ENCODE results near the gene GNAL.
"Not testable (repeated sequence)": the region's sequence is repeated elsewhere in the genome, so short reads cannot be mapped to it uniquely, and the experiment has no call there.

The GNAL gene

DNA sequence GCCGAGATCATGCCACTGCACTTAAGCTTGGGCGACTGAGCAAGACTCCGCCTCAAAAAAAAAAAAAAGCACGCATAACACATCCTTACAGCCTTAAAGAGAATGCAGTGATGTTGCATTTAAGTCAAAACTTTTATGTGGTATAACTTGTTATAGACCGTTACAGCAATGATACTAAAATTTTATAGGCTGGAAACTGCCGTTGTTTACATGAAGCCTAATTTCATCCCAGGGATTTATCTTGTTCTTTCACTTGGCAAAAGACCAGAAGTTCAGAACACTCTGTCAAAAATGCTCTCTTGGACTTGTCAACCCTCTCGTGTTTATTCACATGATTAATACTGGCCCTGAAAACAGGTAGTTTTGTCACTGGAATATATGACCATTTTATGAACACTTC, 7.4 kb downstream of the GNAL start:
- Histone ChIP-seq H3K36me3 (no peaks in the 10 kb centered on the region), H3K4me3 (ENCODE audit: low read depth, low read length) (no peak overlapping the region), H3K27ac (no peak overlapping the region), H3K9me3 (ENCODE audit: severe bottlenecking) (no peaks in the 10 kb centered on the region), H3K27me3 (ENCODE audit: insufficient read depth, low read depth, severe bottlenecking) (no peaks in the 10 kb centered on the region)
- TF ChIP-seq, protein P1, sequence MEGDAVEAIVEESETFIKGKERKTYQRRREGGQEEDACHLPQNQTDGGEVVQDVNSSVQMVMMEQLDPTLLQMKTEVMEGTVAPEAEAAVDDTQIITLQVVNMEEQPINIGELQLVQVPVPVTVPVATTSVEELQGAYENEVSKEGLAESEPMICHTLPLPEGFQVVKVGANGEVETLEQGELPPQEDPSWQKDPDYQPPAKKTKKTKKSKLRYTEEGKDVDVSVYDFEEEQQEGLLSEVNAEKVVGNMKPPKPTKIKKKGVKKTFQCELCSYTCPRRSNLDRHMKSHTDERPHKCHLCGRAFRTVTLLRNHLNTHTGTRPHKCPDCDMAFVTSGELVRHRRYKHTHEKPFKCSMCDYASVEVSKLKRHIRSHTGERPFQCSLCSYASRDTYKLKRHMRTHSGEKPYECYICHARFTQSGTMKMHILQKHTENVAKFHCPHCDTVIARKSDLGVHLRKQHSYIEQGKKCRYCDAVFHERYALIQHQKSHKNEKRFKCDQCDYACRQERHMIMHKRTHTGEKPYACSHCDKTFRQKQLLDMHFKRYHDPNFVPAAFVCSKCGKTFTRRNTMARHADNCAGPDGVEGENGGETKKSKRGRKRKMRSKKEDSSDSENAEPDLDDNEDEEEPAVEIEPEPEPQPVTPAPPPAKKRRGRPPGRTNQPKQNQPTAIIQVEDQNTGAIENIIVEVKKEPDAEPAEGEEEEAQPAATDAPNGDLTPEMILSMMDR (IDR thresholded peaks at IDR 0.05; ENCODE audit: low read depth, low read length): no peak
- DNase-seq: no peak

DNA sequence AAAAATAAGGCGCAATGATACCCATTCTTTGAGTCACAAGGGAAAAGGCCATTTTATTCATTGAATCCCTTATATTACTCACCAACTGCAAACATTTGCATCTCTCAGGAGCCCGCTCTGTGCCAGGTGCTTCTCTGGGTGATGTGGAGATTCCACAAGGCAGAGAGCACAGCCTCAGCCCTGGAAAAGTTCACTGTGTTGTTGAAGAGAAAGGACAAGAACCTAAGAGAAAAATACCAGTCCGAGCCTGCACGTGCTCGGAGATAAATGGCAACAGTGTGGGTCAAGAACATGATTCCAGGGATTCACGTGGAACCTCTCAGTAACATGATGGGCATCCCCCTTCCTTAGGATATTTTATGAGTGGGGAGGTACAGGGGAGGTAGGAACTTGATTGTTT, 11.8 kb downstream of the GNAL start:
- no peaks in the 10 kb centered on the region for H3K27me3 ChIP-seq (ENCODE audit: insufficient read depth, low read depth, severe bottlenecking)
- H3K27ac ChIP-seq: no peak overlapping the region
- DNase-seq: no peak
- TF ChIP-seq, protein P1 (IDR thresholded peaks at IDR 0.05; ENCODE audit: low read depth, low read length): no peak
- no peak overlapping the region for H3K4me3 ChIP-seq (ENCODE audit: low read depth, low read length)
- H3K36me3 ChIP-seq: no peaks in the 10 kb centered on the region
- H3K9me3 ChIP-seq (ENCODE audit: severe bottlenecking): no peaks in the 10 kb centered on the region

DNA sequence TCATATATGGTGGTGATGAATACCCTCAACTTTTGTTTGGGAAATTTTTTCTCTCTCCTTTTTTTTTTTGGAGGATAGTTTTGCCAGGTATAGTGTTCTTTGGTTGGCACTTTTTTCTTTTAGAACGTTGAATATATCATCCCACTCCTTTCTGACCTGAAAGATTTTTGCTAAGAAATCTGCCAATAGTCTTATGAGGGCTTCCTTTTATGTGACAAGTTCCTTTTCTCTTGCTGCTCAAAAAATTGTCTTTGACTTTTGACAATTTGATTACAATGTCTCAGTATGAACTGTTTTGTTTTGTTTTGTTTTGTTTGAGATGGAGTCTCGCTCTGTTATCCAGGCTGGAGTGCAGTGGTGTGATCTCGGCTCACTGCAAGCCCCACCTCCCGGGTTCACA, 21.5 kb downstream of the GNAL start:
- Histone ChIP-seq H3K36me3 (no peaks in the 10 kb centered on the region), H3K4me3 (ENCODE audit: low read depth, low read length) (no peak overlapping the region), H3K27ac (no peak overlapping the region), H3K27me3 (ENCODE audit: insufficient read depth, low read depth, severe bottlenecking) (no peaks in the 10 kb centered on the region), H3K9me3 (ENCODE audit: severe bottlenecking) (peaks cover 4% of the 10 kb centered on the region)
- TF ChIP-seq, protein P1 (IDR thresholded peaks at IDR 0.05; ENCODE audit: low read depth, low read length): no peak
- DNase-seq: no peak

DNA sequence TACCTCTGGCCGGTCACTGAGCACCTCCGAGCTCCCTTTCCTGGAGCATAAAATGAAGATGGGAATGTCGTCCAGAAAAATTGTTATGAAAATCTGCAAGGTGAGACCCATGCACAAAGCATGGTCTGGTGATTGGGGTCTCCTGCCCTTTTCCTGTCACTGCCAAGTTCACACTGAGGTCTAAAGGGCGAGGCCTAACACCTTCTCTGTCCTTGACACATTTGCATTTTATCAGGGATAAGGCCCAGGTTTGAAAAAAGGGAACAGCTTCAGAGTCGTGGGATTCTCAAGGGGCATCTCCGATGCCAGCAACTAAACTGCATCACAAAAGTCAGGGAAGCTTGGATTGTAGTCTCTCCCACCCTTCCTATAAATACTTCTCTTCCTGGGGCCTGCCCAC, 24.7 kb downstream of the GNAL start:
- peaks cover 1% of the 10 kb centered on the region for H3K9me3 ChIP-seq (ENCODE audit: severe bottlenecking)
- H3K36me3 ChIP-seq: no peaks in the 10 kb centered on the region
- H3K27me3 ChIP-seq (ENCODE audit: insufficient read depth, low read depth, severe bottlenecking): no peaks in the 10 kb centered on the region
- no peak overlapping the region for H3K4me3 ChIP-seq (ENCODE audit: low read depth, low read length)
- no peak overlapping the region for H3K27ac ChIP-seq
- TF ChIP-seq, protein P1 (IDR thresholded peaks at IDR 0.05; ENCODE audit: low read depth, low read length): no peak
- DNase-seq: no peak

DNA sequence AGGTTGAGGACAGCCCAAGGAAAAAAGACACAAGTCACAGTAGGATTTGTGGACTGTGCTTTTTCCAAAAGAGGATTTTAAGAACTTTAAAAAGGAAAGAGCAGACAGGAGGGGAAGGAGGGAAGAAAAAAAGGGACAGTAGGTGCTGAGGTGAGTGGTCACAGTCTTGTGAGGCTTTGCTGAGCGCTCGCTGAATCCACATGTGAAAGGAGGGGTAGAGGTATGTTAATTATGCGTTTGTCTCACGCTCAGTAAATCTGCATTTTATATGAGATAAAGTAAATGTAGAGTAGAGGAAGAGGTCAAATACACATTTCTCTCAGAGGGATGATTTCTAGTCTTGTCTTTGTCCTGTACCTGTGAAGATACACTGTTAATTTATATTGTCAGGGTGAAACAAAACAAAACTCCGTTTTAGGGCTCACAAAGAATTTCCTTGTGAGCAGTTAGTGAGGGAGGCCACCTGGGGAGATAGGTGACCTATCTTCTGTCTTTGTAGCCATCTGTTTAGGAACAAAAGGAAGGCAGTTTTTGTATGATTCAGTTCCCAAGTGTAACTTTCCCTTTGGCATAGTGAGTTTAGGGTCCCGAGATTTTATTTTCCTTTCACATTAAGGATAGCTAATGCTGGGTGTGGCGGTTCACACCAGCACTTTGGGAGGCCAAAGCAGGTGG, 25.3 kb downstream of the GNAL start:
- TF ChIP-seq, protein P1 (IDR thresholded peaks at IDR 0.05; ENCODE audit: low read depth, low read length): no peak
- no peak for DNase-seq
- no peaks in the 10 kb centered on the region for H3K27me3 ChIP-seq (ENCODE audit: insufficient read depth, low read depth, severe bottlenecking)
- no peaks in the 10 kb centered on the region for H3K36me3 ChIP-seq
- no peak overlapping the region for H3K27ac ChIP-seq
- no peak overlapping the region for H3K4me3 ChIP-seq (ENCODE audit: low read depth, low read length)
- no peaks in the 10 kb centered on the region for H3K9me3 ChIP-seq (ENCODE audit: severe bottlenecking)

DNA sequence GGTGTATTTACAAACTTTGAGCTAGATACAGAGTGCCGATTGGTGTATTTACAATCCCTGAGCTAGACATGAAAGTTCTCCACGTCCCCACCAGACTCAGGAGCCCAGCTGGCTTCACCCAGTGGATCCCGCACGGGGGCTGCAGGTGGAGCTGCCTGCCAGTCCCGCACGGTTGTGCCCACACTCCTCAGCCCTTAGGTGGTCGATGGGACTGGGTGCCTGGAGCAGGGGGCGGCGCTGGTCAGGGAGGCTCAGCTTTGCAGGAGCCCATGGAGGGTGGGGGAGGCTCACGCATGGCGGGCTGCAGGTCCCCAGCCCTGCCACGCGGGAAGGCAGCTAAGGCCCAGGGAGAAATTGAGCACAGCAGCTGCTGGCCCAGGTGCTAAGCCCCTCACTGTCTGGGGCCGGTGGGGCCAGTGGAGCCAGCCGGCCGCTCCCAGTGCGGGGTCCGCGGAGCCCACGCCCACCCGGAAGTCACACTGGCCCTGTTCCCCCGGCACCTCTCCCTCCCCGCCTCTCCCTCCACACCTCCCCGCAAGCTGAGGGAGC, 27.8 kb downstream of the GNAL start:
- DNase-seq; H3K36me3 ChIP-seq; H3K27ac ChIP-seq; H3K4me3 ChIP-seq (ENCODE audit: low read depth, low read length); H3K27me3 ChIP-seq (ENCODE audit: insufficient read depth, low read depth, severe bottlenecking); H3K9me3 ChIP-seq (ENCODE audit: severe bottlenecking): not testable (repeated sequence)
